Measurements from ENCODE around the gene HMCN1.

GRCh38 chr1:186167096-186167668 lies 433.0 kb downstream of the HMCN1 start:
- no peak for TF ChIP-seq POLR2A (IDR thresholded peaks at IDR 0.05)
- no peak for TF ChIP-seq CTCF (IDR thresholded peaks at IDR 0.05)
- no peak for TF ChIP-seq POLR2AphosphoS5 (IDR thresholded peaks at IDR 0.05)
